ENCODE results near the gene TNFAIP8L3.

The TNFAIP8L3 gene

DNA sequence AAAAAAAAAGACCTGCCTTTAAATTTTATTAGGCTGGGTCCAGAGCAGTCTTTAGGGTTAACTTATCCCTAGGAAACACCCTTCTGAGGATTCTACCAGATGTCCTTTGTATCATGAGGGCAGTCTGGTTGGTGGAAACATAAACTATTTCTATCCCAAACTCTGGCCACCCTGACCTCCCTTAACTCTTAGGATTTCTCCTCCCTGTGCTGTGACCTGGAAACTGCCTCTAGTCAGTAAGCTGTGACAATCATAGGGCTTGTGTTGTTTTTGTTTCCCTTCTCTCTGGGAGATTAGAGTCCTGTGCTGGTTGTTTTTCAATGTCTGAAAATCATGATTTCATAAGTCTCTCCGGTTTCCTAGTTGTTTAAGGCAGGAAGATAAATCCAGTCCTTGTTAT lies 78.1 kb downstream of the TNFAIP8L3 start:
- 100% methylated on average over 1 of the region's 1 CpG for WGBS, 2 experiments
- Histone ChIP-seq H3K27ac (ENCODE audit: insufficient read depth, low read depth, low read length, poor library complexity, severe bottlenecking) (no peak overlapping the region), H3K27me3 (ENCODE audit: control insufficient read depth, insufficient read depth, low read length, poor library complexity, severe bottlenecking) (no peaks in the 10 kb centered on the region), H3K9me3 (ENCODE audit: control insufficient read depth, low read length) (no peaks in the 10 kb centered on the region), H3K4me1 (ENCODE audit: control insufficient read depth, insufficient read depth, low read length) (no peaks in the 10 kb centered on the region), H3K4me3 (ENCODE audit: insufficient read depth, low read depth, low read length) (no peak overlapping the region), H3K36me3 (ENCODE audit: control insufficient read depth, insufficient read depth, low read length) (no peaks in the 10 kb centered on the region)

DNA sequence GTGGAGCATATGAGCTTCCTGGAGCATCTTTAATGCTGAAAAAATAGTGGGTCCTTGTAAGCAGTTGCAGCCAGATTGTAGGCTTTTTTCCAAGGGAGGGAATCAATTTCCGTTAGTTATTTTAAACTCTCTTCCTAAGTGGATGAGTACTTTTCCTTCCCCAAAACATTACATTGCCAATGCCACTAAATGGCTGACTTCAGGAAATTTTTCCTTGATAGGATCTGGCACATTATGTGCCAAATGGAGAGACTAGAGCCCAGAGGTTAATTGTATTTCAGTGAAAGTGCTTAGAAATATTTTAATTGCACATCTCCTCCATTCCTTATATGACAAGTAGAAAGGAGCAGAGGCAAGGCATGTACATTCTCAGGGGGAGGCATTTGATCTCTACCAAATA lies 83.5 kb downstream of the TNFAIP8L3 start:
- no peak overlapping the region for H3K4me3 ChIP-seq (ENCODE audit: insufficient read depth, low read depth, low read length)
- 78 to 100% methylated on average over 1 of the region's 1 CpG for WGBS, 2 experiments
- no peaks in the 10 kb centered on the region for H3K27me3 ChIP-seq (ENCODE audit: control insufficient read depth, insufficient read depth, low read length, poor library complexity, severe bottlenecking)
- no peak overlapping the region for H3K27ac ChIP-seq (ENCODE audit: insufficient read depth, low read depth, low read length, poor library complexity, severe bottlenecking)
- no peaks in the 10 kb centered on the region for H3K4me1 ChIP-seq (ENCODE audit: control insufficient read depth, insufficient read depth, low read length)
- H3K9me3 ChIP-seq (ENCODE audit: control insufficient read depth, low read length): no peaks in the 10 kb centered on the region
- H3K36me3 ChIP-seq (ENCODE audit: control insufficient read depth, insufficient read depth, low read length): peaks cover 2% of the 10 kb centered on the region

DNA sequence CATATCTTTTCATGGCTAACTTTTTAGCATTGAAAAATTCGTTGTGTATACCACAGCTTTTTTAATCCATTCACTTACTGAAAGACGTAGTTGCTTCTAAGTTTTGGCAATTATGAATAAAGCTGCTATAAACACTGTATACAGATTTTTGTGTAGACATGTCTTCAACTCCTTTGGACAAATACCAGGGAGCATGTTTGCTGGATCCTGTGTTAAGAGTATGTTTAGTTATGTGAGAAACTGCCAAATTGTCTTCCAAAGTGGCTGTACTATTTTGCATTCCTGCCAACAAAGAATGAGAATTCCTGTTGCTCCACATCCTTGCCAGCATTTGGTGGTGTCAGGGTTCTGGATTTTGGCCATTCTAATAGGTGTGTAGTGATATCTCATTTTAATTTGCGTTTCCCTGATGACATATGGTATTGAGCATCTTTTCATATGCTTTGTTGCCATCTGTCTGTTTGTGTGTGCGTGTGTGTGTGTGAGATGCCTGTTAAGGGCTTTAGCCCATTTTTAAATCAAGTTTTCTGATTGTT lies 87.5 kb downstream of the TNFAIP8L3 start:
- 96 to 97% methylated on average over 4 of the region's 4 CpGs for WGBS, 2 experiments
- Histone ChIP-seq H3K4me3 (ENCODE audit: insufficient read depth, low read depth, low read length) (no peak overlapping the region), H3K9me3 (ENCODE audit: control insufficient read depth, low read length) (no peaks in the 10 kb centered on the region), H3K36me3 (ENCODE audit: control insufficient read depth, insufficient read depth, low read length) (peaks cover 6% of the 10 kb centered on the region), H3K27ac (ENCODE audit: insufficient read depth, low read depth, low read length, poor library complexity, severe bottlenecking) (no peak overlapping the region), H3K27me3 (ENCODE audit: control insufficient read depth, insufficient read depth, low read length, poor library complexity, severe bottlenecking) (no peaks in the 10 kb centered on the region), H3K4me1 (ENCODE audit: control insufficient read depth, insufficient read depth, low read length) (no peaks in the 10 kb centered on the region)

Measured in ectodermal cell (in vitro differentiated cells).